Iris pigment epithelial cell (primary cell): ENCODE measurements around the gene ZNF860.
"Not testable (repeated sequence)": the region's sequence is repeated elsewhere in the genome, so short reads cannot be mapped to it uniquely, and the experiment has no call there.

Experiments used
- DNase-seq: peaks from one replicate; pipeline ENCODE4 v3.0.0-alpha.2; 2011; ENCODE audit warnings: low read depth

ZNF860 gene

DNA sequence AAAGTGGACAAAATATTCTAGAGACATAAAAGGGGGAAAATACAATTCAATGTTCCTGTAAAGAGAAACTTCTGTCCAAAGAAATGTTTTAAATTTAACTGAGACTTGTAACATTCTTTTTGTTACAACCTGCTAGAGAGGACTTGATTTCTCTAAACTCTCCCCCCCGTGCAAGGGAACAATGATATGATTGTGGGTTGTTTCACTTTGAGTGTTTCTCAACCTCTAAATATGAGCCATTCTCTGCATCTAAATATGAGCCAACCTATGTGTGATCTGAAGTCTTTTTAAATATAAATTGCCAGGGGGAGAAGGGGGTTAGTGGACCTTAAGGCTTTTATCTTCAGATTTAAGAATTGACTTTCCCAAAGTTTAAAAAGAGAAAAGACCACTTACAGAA is 14.6 kb downstream of the ZNF860 start:
- no peak for DNase-seq

DNA sequence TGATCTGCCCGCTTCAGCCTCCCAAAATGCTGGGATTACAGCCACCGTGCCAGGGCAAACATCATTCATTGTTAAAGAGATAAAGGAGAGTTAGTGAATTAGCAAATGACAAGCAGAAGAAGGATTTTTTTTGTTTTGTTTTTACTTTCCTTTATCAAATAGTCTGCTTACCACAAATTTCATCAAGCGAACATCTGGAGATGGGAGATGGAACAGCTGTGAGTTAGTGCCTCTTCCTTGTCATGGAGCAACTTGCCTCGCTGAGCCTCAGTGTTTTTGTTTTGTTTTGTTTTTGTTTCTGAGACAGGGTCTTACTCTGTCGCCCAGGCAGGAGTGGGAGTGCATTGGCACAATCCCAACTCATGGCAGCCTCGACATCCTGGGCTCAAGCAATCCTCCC is 15.9 kb downstream of the ZNF860 start:
- DNase-seq = no peak

DNA sequence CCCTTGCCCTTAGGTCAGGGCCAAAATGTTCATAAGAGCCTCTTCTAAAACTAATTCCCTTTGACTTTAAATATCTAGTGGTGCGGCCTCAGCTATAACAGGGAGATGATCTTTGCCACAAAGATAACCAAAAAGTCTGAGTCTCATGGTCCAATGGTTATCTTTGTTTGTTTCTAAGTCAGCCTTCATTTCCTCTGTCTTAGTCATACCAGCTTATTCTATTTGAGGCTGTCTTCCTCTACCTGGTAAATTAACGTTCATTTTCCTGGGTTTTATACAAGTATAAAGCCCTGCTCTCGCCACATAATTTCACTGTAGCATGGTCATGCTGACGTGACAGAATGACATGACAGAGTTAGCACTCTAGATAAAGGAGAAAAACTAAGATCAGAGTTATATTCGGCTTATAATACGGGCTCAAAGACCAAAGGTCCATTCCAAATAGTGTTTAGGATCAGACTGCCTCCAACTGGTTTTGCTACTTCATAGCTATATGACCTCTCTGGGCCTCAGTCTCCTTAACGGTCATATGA is 18.4 kb downstream of the ZNF860 start:
- no peak for DNase-seq

DNA sequence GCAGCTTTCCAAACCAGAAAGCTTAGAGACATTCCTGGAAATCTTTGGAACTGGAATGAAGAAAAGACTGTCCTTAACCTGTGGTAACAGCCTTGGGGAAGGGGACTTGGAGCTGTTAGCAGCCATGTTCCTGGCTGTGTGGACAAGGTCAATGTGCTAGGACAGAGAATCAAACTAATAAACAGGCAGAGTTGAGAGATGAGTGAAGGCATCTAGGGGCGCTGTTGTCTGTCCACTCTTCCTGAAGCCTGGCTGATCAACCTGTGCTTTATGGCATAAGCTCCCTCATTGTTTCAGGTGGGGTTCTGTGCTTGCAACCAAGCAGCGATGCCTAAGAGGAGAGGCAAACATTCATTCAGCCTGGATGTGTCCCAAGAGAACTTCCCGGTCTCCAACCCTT is 19.3 kb downstream of the ZNF860 start:
- DNase-seq = no peak

DNA sequence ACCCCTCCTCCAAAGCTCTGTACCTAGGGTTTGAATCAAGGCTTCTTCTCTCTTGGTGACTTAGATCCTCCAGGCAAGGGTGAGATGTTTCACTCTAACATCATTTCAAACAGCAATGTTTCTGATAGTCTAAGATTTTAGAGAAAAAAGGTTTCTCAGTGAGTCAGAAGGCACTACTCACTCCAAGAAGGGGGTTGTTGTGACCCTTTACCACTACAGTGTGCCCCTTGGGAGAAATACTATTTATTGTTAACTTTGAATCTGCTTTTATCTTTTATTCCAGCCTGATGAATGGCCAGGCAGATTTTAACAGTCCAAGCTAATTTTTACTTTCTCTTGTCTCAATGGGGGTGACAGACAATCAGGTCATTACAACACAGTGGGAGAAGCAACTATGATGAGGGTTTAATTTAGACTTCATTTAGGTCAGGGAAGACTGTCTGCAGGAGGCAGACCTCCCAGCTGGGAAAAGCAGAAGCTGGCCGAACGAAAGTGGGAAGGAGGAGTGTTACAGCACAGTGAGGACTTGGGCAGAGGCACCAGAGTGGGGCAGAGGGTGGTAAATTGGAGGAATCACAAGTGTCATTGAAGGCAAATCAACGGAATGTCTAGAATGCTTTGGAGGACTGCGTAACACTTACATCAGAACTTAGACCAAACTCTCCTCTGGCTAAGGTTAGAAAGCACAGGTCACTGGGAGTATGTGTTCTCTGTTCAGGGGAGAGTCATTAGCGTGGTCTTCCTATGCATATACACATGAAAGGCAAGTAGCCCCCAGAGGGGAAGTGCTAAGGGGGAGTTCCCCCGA is 21.2 kb downstream of the ZNF860 start:
- DNase-seq = no peak

DNA sequence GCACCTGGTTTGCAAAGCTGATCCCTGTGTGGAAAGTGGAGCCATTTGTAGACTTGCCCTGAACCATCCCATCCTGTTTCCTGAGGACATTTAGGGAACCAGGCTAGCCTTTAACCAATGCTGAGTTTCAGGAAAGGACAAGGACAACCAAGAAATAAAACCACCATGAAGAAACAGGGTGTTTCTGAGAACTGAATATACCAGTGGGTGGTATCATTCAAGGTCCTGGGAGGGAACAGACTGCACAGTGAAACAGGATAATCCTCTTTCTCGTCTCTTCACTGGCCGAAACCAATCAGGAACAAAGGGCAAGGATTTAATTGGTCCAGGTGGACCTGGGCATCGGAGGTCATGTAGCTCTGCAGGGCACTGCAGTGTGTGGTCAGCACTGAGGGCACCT is 21.8 kb downstream of the ZNF860 start:
- DNase-seq = no peak

DNA sequence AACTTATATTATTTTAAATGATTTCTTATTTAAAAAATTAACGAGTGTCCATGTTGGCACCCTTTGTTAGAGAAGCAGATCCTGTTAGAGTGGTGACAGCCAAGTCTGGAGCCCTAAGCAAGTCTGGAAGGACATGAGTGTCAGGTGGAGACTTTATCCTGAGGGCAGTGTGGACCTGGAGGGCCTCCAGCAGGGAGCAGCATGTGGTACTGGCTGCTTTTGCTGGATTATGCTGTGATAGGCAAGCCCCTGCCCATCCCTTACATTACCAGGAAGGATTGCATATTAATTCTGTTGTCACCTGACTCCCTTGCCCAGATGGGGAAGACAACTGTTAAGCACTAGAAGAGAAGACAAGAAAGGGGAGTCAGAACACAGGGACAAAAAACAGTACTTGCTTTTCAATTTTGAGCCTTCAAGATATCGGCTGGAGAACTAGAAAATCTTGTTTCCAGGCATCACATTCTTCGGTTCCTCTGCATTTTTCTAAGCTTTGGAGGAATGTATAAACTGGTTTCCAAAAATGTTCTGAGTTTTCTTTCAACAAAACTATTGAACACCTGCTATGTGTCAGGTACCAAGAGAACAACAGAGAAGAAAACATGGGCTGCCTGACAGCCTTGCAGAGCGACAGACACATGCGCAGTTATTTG is 22.7 kb downstream of the ZNF860 start:
- DNase-seq = no peak

DNA sequence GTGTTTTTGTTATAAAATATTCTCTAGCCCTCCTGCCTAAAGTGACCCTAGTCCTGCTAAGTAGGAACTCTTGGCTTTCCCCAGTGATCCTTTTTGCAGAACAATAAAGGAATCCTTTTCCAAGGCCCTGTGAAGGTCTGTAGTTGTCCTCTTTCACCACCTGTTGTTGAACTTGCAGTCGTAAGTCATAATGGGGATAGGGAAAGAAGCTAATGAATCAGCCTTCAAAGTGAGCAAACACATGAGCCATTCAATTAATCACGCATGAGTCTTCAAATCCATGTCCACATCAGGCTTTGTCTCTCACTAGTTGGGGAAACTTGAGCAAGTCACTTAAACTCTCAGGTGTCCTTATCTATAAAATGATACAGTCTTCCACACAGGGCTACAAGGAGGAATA is 27.6 kb downstream of the ZNF860 start:
- peak; percentile 17 for DNase-seq

DNA sequence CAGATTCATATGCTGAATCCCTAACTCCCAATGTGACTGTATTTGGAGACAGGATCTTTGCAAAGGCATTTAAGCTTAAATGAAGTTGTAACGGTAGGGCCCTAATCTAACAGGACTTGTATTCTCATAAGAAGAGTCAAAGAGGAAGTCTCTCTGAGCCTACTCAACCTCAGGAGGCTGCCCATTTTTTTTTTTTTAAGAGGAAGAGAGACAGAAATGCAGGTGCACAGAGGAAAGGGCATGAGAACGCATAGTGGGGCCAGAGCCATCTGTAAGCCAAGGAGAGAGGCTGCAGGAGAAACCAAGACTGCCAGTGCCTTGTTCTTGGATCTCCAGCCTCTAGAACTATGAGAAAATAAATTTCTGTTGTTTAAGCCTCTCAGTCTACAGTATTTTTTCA is 28.4 kb downstream of the ZNF860 start:
- DNase-seq = no peak

DNA sequence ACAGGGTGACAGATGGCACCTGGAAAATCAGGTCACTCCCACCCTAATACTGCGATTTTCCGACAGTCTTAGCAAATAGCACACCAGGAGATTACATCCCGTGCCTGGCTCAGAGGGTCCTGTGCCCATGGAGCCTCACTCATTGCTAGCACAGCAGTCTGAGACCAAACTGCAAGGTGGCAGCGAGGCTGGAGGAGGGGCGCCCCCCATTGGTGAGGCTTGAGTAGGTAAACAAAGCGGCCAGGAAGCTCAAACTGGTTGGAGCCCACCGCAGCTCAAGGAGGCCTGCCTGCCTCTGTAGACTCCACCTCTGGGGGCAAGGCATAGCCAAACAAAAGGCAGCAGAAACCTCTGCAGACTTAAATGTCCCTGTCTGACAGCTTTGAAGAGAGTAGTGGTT is 29.1 kb downstream of the ZNF860 start:
- not testable (repeated sequence) for DNase-seq

DNA sequence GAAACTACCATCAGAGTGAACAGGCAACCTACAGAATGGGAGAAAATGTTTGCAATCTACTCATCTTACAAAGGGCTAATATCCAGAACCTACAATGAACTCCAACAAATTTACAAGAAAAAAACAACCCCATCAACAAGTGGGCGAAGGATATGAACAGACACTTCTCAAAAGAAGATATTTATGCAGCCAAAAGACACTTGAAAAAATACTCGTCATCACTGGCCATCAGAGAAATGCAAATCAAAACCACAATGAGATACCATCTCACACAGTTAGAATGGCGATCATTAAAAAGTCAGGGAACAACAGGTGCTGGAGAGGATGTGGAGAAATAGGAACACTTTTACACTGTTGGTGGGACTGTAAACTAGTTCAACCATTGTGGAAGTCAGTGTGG is 34.1 kb downstream of the ZNF860 start:
- not testable (repeated sequence) for DNase-seq

DNA sequence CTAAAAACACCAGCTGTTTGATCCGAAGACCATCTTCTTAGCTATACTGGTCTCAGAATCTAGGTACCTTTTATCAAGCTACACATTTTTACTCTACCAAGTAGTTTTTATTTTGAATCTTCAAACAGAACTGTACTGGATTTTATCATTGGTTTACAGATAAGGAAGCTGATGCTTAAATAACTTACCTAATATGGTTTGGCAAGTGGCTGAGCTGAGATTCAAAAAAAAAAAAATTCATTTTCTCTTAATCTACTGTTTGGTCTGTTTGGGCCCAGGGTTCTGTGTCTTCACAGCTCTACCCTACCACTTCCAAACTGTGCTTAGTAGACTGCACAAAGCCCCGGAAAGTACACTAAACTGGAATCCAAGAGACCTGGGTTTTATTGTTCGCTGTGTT is 35.7 kb downstream of the ZNF860 start:
- DNase-seq = no peak

DNA sequence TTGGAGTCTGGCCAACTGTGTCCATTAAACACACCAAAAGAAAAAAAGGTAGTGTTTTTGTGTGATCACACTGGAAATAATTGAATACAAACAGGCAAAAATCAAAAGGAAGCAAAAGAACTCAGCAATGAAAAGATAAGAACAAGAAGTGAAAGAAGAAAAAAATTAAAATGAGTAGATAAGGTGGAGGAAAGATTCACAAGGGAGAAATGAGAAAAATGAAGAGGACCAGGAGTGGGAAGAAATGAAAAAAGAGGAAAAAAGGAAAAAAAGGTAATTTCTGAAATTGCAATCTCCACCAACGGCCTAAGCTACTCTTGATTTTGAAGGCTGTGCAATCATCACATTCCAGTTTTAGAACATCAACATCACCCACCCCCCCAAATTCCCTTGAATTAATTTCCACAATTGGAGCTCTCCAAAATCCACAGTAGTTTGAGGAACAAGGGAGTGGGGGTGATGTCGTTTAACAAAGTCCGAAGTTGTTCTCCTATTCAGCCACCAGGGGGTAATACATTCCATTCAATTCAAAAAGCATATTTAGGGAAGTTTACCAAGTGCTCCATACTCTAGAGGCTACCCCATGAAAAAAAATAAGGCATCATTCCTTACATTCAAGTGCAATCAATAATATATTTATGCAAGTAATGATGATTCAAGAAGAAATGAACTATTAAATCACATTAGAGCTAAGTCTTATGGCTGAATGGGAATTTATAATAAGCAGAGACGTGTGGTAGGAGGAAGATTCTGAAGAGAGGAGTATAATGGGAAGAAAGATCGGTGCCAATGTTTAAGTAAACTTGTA is 37.4 kb downstream of the ZNF860 start:
- DNase-seq = peak; percentile 57

DNA sequence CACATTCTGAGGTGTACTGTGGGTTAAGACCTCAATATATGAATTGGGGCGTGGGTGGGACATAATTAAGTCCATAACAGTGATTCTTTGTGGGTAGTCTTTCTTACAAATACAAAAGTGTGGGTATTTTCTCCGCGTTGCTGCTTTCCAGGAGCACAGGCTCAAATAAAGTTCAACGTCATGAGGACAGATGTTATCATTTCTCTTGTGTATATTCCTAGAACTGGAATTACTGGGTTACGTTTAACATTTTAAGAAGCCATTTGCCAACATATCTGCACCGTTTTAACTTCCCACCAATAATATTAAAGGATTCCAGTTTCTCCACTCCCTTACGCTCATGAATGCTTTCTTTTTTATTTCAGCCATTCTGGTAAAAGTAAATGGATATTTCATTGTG is 39.6 kb downstream of the ZNF860 start:
- no peak for DNase-seq

DNA sequence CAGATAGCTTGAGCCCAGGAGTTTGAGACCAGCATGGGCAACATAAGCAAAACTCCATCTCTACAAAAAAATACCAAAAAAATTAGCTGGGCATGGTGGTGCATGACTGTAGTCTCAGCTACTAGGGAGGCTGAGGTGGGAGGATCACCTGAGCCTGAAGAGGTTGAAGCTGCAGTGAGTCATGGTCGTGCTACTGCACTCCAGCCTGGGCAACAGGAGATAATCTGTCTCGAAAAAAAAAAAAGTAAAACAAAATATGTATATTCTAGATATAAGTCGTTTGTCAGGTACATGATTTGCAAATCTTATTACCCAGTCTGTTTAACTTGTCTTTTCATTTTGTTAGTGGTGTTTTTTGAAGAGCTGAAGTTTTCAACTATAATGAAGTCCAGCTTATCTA is 40.2 kb downstream of the ZNF860 start:
- DNase-seq = no peak

DNA sequence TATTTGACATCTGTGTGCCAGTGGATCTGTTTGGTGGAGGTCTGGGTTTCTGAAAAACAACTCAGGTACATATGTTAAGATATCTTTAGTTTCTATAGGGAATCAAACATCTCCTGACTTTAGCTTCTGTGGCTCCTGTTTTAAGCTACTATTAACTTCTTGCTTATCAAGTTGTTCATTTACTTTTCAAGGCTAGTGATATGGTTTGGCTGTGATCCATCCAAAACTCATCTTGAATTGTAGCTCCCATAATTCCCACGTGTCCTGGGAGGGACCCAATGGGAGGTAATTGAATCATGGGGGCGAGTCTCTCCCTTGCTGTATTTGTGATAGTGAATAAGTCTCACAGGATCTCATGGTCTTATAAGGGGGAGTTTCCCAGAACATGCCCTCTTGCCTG is 41.4 kb downstream of the ZNF860 start:
- DNase-seq = no peak

DNA sequence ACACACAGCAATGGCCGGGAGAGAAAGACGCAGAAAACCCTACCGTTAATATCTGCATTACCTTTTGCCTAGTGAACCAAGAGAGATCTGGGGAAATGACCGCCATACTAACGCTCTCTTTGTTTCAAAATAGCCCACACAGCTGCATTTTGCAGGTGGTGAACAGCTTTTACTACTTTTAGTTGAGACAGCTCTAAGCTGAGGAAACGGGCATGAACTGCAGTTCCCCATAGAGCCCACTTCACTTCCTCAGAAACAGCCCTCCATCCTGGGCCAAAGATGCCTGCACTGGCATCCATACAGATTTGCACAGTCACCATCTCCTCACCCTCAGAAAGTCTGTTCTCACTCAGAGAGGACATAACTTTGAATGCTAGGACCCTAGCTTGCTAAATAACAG is 45.0 kb downstream of the ZNF860 start:
- no peak for DNase-seq

DNA sequence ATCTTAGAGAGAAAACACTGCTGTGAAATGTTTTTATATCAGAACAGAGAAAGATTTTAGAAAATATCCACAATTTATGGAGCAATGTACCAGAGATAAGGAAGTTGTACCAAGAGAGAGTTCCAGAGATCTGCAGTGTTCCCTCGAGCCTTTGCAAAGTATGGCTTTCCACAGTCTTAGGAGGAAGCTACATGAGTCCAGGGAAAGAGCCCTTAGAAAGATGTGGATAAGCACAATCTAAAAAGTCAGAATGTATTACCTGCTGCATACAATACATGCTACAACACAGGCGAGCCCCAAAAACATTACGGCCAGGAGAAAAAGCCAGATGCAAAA is 56.4 kb downstream of the ZNF860 start:
- DNase-seq = no peak

DNA sequence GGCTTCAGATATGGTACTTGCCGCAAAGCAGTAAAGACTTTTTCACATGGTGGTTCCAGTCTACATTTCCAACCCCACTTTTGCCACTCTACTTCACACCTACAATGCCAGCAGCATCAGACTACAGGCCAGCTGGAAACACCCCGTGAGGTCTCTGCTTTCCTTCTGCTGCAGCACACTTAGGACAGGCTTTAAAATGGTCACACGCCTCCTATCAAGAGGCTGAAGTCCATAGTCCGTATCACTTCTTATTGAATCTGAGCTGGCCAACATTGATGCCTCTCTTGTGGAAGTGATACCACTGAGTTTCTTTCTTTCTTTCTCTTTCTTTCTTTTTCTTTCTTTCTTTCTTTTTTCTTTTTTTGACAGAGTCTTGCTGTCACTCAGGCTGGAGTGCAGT is 59.8 kb downstream of the ZNF860 start:
- DNase-seq = no peak
